SK-N-SH (cell line): ENCODE results near the gene DLGAP5. TPM values are rescaled to one million over a fixed set of nuclear protein-coding genes. Genes with fewer than 3 reads are reported as not detected.

Experiments
- CTCF ChIA-PET: fragments of 300-600, 350-600 bp; formaldehyde crosslinking; extraction: SDS; loops from one replicate; lab custom pipeline; 2021; lab: Yijun Ruan, JAX
- POLR2A ChIA-PET: fragments of 350-600 bp; sonication (Branson Sonifier 250); formaldehyde crosslinking; extraction: SDS; loops from one replicate; lab custom pipeline; 2020; ENCODE audit warnings: antibody characterized with exemption, inconsistent platforms; lab: Yijun Ruan, JAX
- DNase-seq: peaks from one replicate; pipeline ENCODE4 v3.0.0; 2012
- H2AFZ ChIP-seq: fragments of 200-600 bp; sonication (generic); 2 replicates; pipeline ENCODE4 v1.8.1; 2016; ENCODE audit warnings: antibody characterized with exemption, mild to moderate bottlenecking, low read depth
- H3F3A ChIP-seq: fragments of 200-600 bp; sonication (generic); replicated peaks from 2 replicates; pipeline ENCODE3; 2016; ENCODE audit warnings: antibody characterized with exemption, mild to moderate bottlenecking; ENCODE audit not compliant: insufficient read depth
- H3K27ac ChIP-seq, 2 experiments: fragments of 200-500 bp in 1 of 2; fragments of 200-600 bp in 1 of 2; sonication (Bioruptor generic) in 1 of 2; sonication (generic), shearing (Covaris generic) in 1 of 2; 2 replicates each; pipeline versions ENCODE4 v1.5.1 to v1.6.1; 2014 to 2016; ENCODE audit warnings: low read depth in 2 of 2, inconsistent platforms in 1 of 2, low read length in 1 of 2, mild to moderate bottlenecking in 1 of 2, mixed read lengths in 1 of 2
- H3K27me3 ChIP-seq: fragments of 200-600 bp; sonication (generic), shearing (Covaris generic); 2 replicates; pipeline ENCODE4 v1.6.1; 2016; ENCODE audit warnings: mixed run types; ENCODE audit not compliant: insufficient read depth
- H3K36me3 ChIP-seq, 2 experiments: fragments of 200-500 bp in 1 of 2; fragments of 200-600 bp in 1 of 2; sonication (Bioruptor generic) in 1 of 2; sonication (generic) in 1 of 2; replicated peaks in 1 of 2; 2 replicates each; pipeline versions ENCODE3 to v1.5.1; 2014 to 2016; ENCODE audit warnings: low read length in 1 of 2, mild to moderate bottlenecking in 1 of 2; ENCODE audit not compliant: insufficient read depth in 2 of 2, control insufficient read depth in 1 of 2
- H3K4me1 ChIP-seq, 2 experiments: fragments of 200-500 bp in 1 of 2; fragments of 200-600 bp in 1 of 2; sonication (Bioruptor generic) in 1 of 2; sonication (generic), shearing (Covaris generic) in 1 of 2; 2 replicates each; pipeline versions ENCODE4 v1.5.1 to v1.6.1; 2014 to 2016; ENCODE audit warnings: low read depth in 1 of 2, low read length in 1 of 2, mixed run types in 1 of 2; ENCODE audit not compliant: insufficient read depth in 2 of 2, control insufficient read depth in 1 of 2
- H3K4me2 ChIP-seq: fragments of 200-600 bp; sonication (generic), shearing (Covaris generic); 2 replicates; pipeline ENCODE4 v1.6.1; 2017; ENCODE audit warnings: mixed run types
- H3K4me3 ChIP-seq, 2 experiments: fragments of 200-500 bp in 1 of 2; fragments of 200-600 bp in 1 of 2; sonication (Bioruptor generic) in 1 of 2; sonication (generic), shearing (Covaris generic) in 1 of 2; 2 replicates each; pipeline versions ENCODE4 v1.5.1 to v1.8.1; 2014 to 2016; ENCODE audit warnings: low read depth in 2 of 2, inconsistent platforms in 1 of 2, low read length in 1 of 2, mild to moderate bottlenecking in 1 of 2, mixed read lengths in 1 of 2, moderate library complexity in 1 of 2
- H3K79me2 ChIP-seq: fragments of 200-600 bp; sonication (generic); 2 replicates; pipeline ENCODE4 v1.8.1; 2017; ENCODE audit warnings: mild to moderate bottlenecking; ENCODE audit not compliant: insufficient read depth
- H3K9ac ChIP-seq: fragments of 200-600 bp; sonication (generic); 2 replicates; pipeline ENCODE4 v1.6.1; 2017; ENCODE audit warnings: mixed run types
- H3K9me2 ChIP-seq: fragments of 200-600 bp; sonication (generic); 2 replicates; pipeline ENCODE4 v1.6.1; 2017; ENCODE audit warnings: mixed run types
- H3K9me3 ChIP-seq: fragments of 200-600 bp; sonication (generic); 2 replicates; pipeline ENCODE4 v1.6.1; 2017; ENCODE audit warnings: mixed run types, mild to moderate bottlenecking, moderate library complexity
- H4K20me1 ChIP-seq: fragments of 200-600 bp; sonication (generic); 2 replicates; pipeline ENCODE4 v1.6.1; 2017; ENCODE audit warnings: mild to moderate bottlenecking, mixed run types; ENCODE audit not compliant: insufficient read depth
- CHD2 ChIP-seq: fragments of 150-350 bp; IDR thresholded peaks from 2 replicates; pipeline ENCODE4 v1.6.1; 2018; ENCODE audit warnings: low read length; ENCODE audit not compliant: partially characterized antibody
- CTCF ChIP-seq: fragments of 200-600 bp; sonication (generic); IDR thresholded peaks from 2 replicates; pipeline ENCODE4 v1.6.1; 2017; ENCODE audit warnings: antibody characterized with exemption, mild to moderate bottlenecking, moderate library complexity
- ELF1 ChIP-seq: IDR thresholded peaks from 2 replicates; pipeline ENCODE4 v1.4.0; 2012
- FOSL2 ChIP-seq: IDR thresholded peaks from 2 replicates; pipeline ENCODE4 v1.4.0; 2012; ENCODE audit warnings: low read depth, mild to moderate bottlenecking, moderate library complexity, borderline replicate concordance
- FOXJ3 ChIP-seq: sonication (generic); formaldehyde crosslinking; IDR thresholded peaks from 2 replicates; pipeline ENCODE4 v1.5.1; 2020; ENCODE audit warnings: mild to moderate bottlenecking, missing genetic modification reagents
- GATA2 ChIP-seq: sonication (generic); formaldehyde crosslinking; IDR thresholded peaks from 2 replicates; pipeline ENCODE4 v1.5.0; 2020; ENCODE audit warnings: mild to moderate bottlenecking, missing genetic modification reagents
- JUND ChIP-seq: IDR thresholded peaks from 2 replicates; pipeline ENCODE4 v1.4.0; 2012
- NFIC ChIP-seq: IDR thresholded peaks from 2 replicates; pipeline ENCODE4 v1.4.0; 2012; ENCODE audit warnings: borderline replicate concordance
- NRF1 ChIP-seq: IDR thresholded peaks from 2 replicates; pipeline ENCODE4 v1.6.1; 2012; ENCODE audit warnings: low read depth, mild to moderate bottlenecking, low read length
- PBX3 ChIP-seq: IDR thresholded peaks from 2 replicates; pipeline ENCODE4; 2012
- POLR2AphosphoS5 ChIP-seq: IDR thresholded peaks from 2 replicates; pipeline ENCODE4 v1.6.1; 2012; ENCODE audit warnings: low read depth, low read length
- RCOR1 ChIP-seq: fragments of 150-350 bp; IDR thresholded peaks from 2 replicates; pipeline ENCODE4 v1.6.1; 2017; ENCODE audit warnings: antibody characterized with exemption, low read length
- TAF1 ChIP-seq: IDR thresholded peaks from 2 replicates; pipeline ENCODE4 v1.6.1; 2012; ENCODE audit warnings: low read depth, mild to moderate bottlenecking, low read length, moderate library complexity, borderline replicate concordance
- TCF12 ChIP-seq: IDR thresholded peaks from 2 replicates; pipeline ENCODE4 v1.4.0; 2012
- USF1 ChIP-seq: IDR thresholded peaks from 2 replicates; pipeline ENCODE4 v1.4.0; 2012; ENCODE audit warnings: low read depth, borderline replicate concordance
- YY1 ChIP-seq: IDR thresholded peaks from 2 replicates; pipeline ENCODE4 v1.4.0; 2012; ENCODE audit warnings: low read depth, mild to moderate bottlenecking
- WGBS: methylation state at CpG from one replicate; pipeline ENCODE4 v1.1.6; 2017; ENCODE audit warnings: low lambda C conversion rate; 5-methylcytosine and 5-hydroxymethylcytosine counted together
- polyA plus RNA-seq, 3 experiments: library from polyadenylated mRNA; depleted of rRNA; stranded (reverse); fragments of >200 nt; gene quantifications; 2 replicates each; pipeline ENCODE4 v1.2.3, GENCODE V29; 2012

The DLGAP5 gene
- polyA plus RNA-seq, 1 of the 3 experiments (the other 2 are of a cell fraction) = 6.4 TPM

GRCh38 chr14:55127460-55127951 is 63.9 kb downstream of the DLGAP5 start:
- Histone ChIP-seq H3K27ac (peak overlapping the region in 1 of 2 experiments; percentile 52; a peak in 2 of 4 replicates), H3K9ac (no peak overlapping the region), H3K4me2 (no peak overlapping the region), H3K4me1 (peaks cover 4 to 12% of the 10 kb centered on the region in 2 experiments), H4K20me1 (no peaks in the 10 kb centered on the region; the same call in 1 of the 2 replicates), H2AFZ (no peak overlapping the region), H3K79me2 (peaks cover 28% of the 10 kb centered on the region), H3F3A (peaks cover 12% of the 10 kb centered on the region), H3K36me3 (no peaks in the 10 kb centered on the region), H3K9me2 (no peaks in the 10 kb centered on the region), H3K27me3 (no peaks in the 10 kb centered on the region), H3K9me3 (no peaks in the 10 kb centered on the region), H3K4me3 (no peak overlapping the region)
- TF ChIP-seq ELF1 = no peak
- peak; percentile 51 for TF ChIP-seq PBX3
- TF ChIP-seq FOSL2 = peak; percentile 37; the same call in 1 of the 2 replicates
- TF ChIP-seq NRF1 = no peak
- TF ChIP-seq JUND = peak; percentile 35; the same call in 1 of the 2 replicates
- no peak for TF ChIP-seq FOXJ3 (CRISPR knock-in tag)
- peak; percentile 7; the same call in 1 of the 2 replicates for TF ChIP-seq NFIC
- no peak for TF ChIP-seq USF1
- no peak for TF ChIP-seq GATA2
- no peak for TF ChIP-seq POLR2AphosphoS5
- peak; percentile 40; the same call in 1 of the 2 replicates for TF ChIP-seq TCF12
- no peak for TF ChIP-seq YY1
- POLR2A ChIA-PET = no interaction called here
- no peak for DNase-seq
- CTCF ChIA-PET = no interaction called here
- WGBS = 89% methylated on average over 2 of the region's 2 CpGs

GRCh38 chr14:55126932-55127459 is 64.4 kb downstream of the DLGAP5 start:
- TF ChIP-seq ELF1 (no peak), RCOR1 (no peak), JUND (no peak), TAF1 (no peak), POLR2AphosphoS5 (no peak), CTCF (no peak), CHD2 (no peak)
- TF ChIP-seq, all 33 proteins: peak for 0
- H2AFZ ChIP-seq = no peak overlapping the region
- no peaks in the 10 kb centered on the region for H3K27me3 ChIP-seq
- no peak overlapping the region for H3K9ac ChIP-seq
- H3K36me3 ChIP-seq = no peaks in the 10 kb centered on the region
- ChIA-PET POLR2A (no interaction called here), CTCF (interaction anchor here (1.8 kb wide), 1 partner anchor 34 kb away, joined by 7 read pairs; no protein-coding TSS in a partner anchor)
- no peaks in the 10 kb centered on the region; the same call in 1 of the 2 replicates for H4K20me1 ChIP-seq
- no peak overlapping the region for H3K4me2 ChIP-seq
- H3K27ac ChIP-seq = peak overlapping the region in 1 of 2 experiments; percentile 52; a peak in 2 of 4 replicates
- H3F3A ChIP-seq = peaks cover 12% of the 10 kb centered on the region
- peaks cover 7 to 17% of the 10 kb centered on the region in 2 experiments for H3K4me1 ChIP-seq
- no peaks in the 10 kb centered on the region for H3K9me3 ChIP-seq
- H3K4me3 ChIP-seq = no peak overlapping the region
- no peaks in the 10 kb centered on the region for H3K9me2 ChIP-seq
- DNase-seq = no peak
- H3K79me2 ChIP-seq = peaks cover 23% of the 10 kb centered on the region
- WGBS = 89% methylated on average over 5 of the region's 5 CpGs
